H9 (cell line): ENCODE measurements around the gene MBD2. TPM values are rescaled to one million over a fixed set of nuclear protein-coding genes. Genes with fewer than 3 reads are reported as not detected.

Experiments used
- DNase-seq: peaks from one replicate; pipeline ENCODE4 v3.0.0-alpha.2; 2017
- H2AFZ ChIP-seq: one replicate; pipeline ENCODE4 v1.6.1; 2013; ENCODE audit warnings: mild to moderate bottlenecking, low read length, control low read depth, moderate library complexity
- H2AK5ac ChIP-seq: 2 replicates; pipeline ENCODE4 v1.6.1; 2013; ENCODE audit warnings: low read length, control low read depth, mixed read lengths; ENCODE audit not compliant: insufficient read length
- H2BK120ac ChIP-seq: one replicate; pipeline ENCODE4 v1.6.1; 2013; ENCODE audit warnings: low read depth, mild to moderate bottlenecking, low read length, control low read depth, inconsistent platforms; ENCODE audit not compliant: poor library complexity, severe bottlenecking
- H2BK12ac ChIP-seq: 2 replicates; pipeline ENCODE4 v1.6.1; 2013; ENCODE audit warnings: low read length, control low read depth, mixed read lengths, low read depth; ENCODE audit not compliant: insufficient read length
- H2BK15ac ChIP-seq: 2 replicates; pipeline ENCODE4 v1.6.1; 2013; ENCODE audit warnings: low read depth, low read length, control low read depth
- H2BK20ac ChIP-seq: one replicate; pipeline ENCODE4 v1.6.1; 2013; ENCODE audit warnings: low read depth, mild to moderate bottlenecking, low read length, control low read depth, inconsistent platforms; ENCODE audit not compliant: poor library complexity, severe bottlenecking
- H2BK5ac ChIP-seq: 2 replicates; pipeline ENCODE4 v1.6.1; 2013; ENCODE audit warnings: low read length, control low read depth, mixed read lengths; ENCODE audit not compliant: insufficient read length
- H3K14ac ChIP-seq: 2 replicates; pipeline ENCODE4 v1.6.1; 2013; ENCODE audit warnings: low read length, control low read depth; ENCODE audit not compliant: insufficient read depth
- H3K18ac ChIP-seq: 2 replicates; pipeline ENCODE4 v1.6.1; 2013; ENCODE audit warnings: low read depth, mild to moderate bottlenecking, mixed read lengths, low read length, control low read depth; ENCODE audit not compliant: insufficient read length
- H3K23ac ChIP-seq: 2 replicates; pipeline ENCODE4 v1.6.1; 2013; ENCODE audit warnings: low read length, control low read depth, mixed read lengths, low read depth; ENCODE audit not compliant: insufficient read length
- H3K23me2 ChIP-seq: 2 replicates; pipeline ENCODE4 v1.6.1; 2013; ENCODE audit warnings: low read depth, mild to moderate bottlenecking, mixed read lengths, low read length, control low read depth; ENCODE audit not compliant: insufficient read length, poor library complexity, severe bottlenecking
- H3K27ac ChIP-seq: 2 replicates; pipeline ENCODE4 v1.5.1; 2013; ENCODE audit warnings: low read length, control low read depth, mixed read lengths, low read depth; ENCODE audit not compliant: insufficient read length
- H3K27me3 ChIP-seq: 2 replicates; pipeline ENCODE4 v1.6.1; 2013; ENCODE audit warnings: low read length, control low read depth, inconsistent platforms; ENCODE audit not compliant: insufficient read depth
- H3K4ac ChIP-seq: 2 replicates; pipeline ENCODE4 v1.6.1; 2013; ENCODE audit warnings: low read depth, mild to moderate bottlenecking, control low read depth, inconsistent platforms, low read length, moderate library complexity
- H3K4me1 ChIP-seq: 2 replicates; pipeline ENCODE4 v1.6.1; 2013; ENCODE audit warnings: low read length, control low read depth, inconsistent platforms; ENCODE audit not compliant: insufficient read depth
- H3K4me2 ChIP-seq: 2 replicates; pipeline ENCODE4 v1.6.1; 2013; ENCODE audit warnings: low read length, control low read depth, mixed read lengths; ENCODE audit not compliant: insufficient read length, insufficient read depth
- H3K56ac ChIP-seq: 2 replicates; pipeline ENCODE4 v1.6.1; 2013; ENCODE audit warnings: low read depth, mild to moderate bottlenecking, mixed read lengths, low read length, control low read depth; ENCODE audit not compliant: insufficient read length
- H3K79me1 ChIP-seq: 2 replicates; pipeline ENCODE4 v1.6.1; 2013; ENCODE audit warnings: low read depth, mild to moderate bottlenecking, moderate library complexity, low read length, control low read depth, inconsistent platforms; ENCODE audit not compliant: insufficient read depth, poor library complexity, severe bottlenecking
- H3K79me2 ChIP-seq: 2 replicates; pipeline ENCODE4 v1.6.1; 2013; ENCODE audit warnings: low read length, control low read depth, inconsistent platforms; ENCODE audit not compliant: insufficient read depth
- H3K9ac ChIP-seq: 2 replicates; pipeline ENCODE4 v1.6.1; 2013; ENCODE audit warnings: low read length, control low read depth, mixed read lengths; ENCODE audit not compliant: insufficient read length; ENCODE audit errors: extremely low read depth
- H3K9me3 ChIP-seq: one replicate; pipeline ENCODE4 v1.6.1; 2013; ENCODE audit warnings: low read depth, low read length, inconsistent platforms; ENCODE audit not compliant: control insufficient read depth
- H3T11ph ChIP-seq: one replicate; pipeline ENCODE4 v1.6.1; 2013; ENCODE audit warnings: mild to moderate bottlenecking, low read length, control low read depth, inconsistent platforms
- H4K20me1 ChIP-seq: one replicate; pipeline ENCODE4 v1.6.1; 2013; ENCODE audit not compliant: control insufficient read depth, insufficient read length, insufficient read depth
- H4K5ac ChIP-seq: 2 replicates; pipeline ENCODE4 v1.6.1; 2013; ENCODE audit warnings: low read depth, mild to moderate bottlenecking, mixed read lengths, low read length, control low read depth; ENCODE audit not compliant: insufficient read length
- H4K8ac ChIP-seq: replicated peaks from 2 replicates; pipeline ENCODE4 v1.6.1; 2013; ENCODE audit warnings: low read length, control low read depth, mixed read lengths, low read depth; ENCODE audit not compliant: insufficient read length
- H4K91ac ChIP-seq: 2 replicates; pipeline ENCODE4 v1.6.1; 2013; ENCODE audit warnings: low read depth, mild to moderate bottlenecking, moderate library complexity, mixed read lengths, low read length, control low read depth; ENCODE audit not compliant: insufficient read length
- H3K27ac Mint-ChIP-seq, 3 experiments: 2 replicates in 2 of 3; 3 replicates in 1 of 3; pipeline ENCODE4 v1.8.0; 2020 to 2021; ENCODE audit warnings: mixed read lengths in 3 of 3, mild to moderate bottlenecking in 1 of 3, moderate library complexity in 1 of 3
- H3K27me3 Mint-ChIP-seq: 2 replicates; pipeline ENCODE4 v1.8.0; 2021; ENCODE audit warnings: low read depth, mild to moderate bottlenecking, moderate library complexity, mixed read lengths
- H3K36me3 Mint-ChIP-seq, 3 experiments: 2 replicates in 2 of 3; 3 replicates in 1 of 3; pipeline ENCODE4 v1.8.0; 2020 to 2021; ENCODE audit warnings: low read depth in 3 of 3, mixed read lengths in 3 of 3; ENCODE audit not compliant: insufficient read depth in 1 of 3
- H3K4me1 Mint-ChIP-seq, 2 experiments: 2 replicates each; pipeline ENCODE4 v1.8.0; 2020; ENCODE audit warnings: mixed read lengths in 2 of 2
- H3K4me3 Mint-ChIP-seq, 2 experiments: 2 replicates in 1 of 2; 3 replicates in 1 of 2; pipeline ENCODE4 v1.8.0; 2020 to 2021; ENCODE audit warnings: mild to moderate bottlenecking in 2 of 2, mixed read lengths in 2 of 2, moderate library complexity in 1 of 2
- H3K9me3 Mint-ChIP-seq, 2 experiments: 2 replicates in 1 of 2; 3 replicates in 1 of 2; pipeline ENCODE4 v1.8.0; 2020; ENCODE audit warnings: mild to moderate bottlenecking in 2 of 2, mixed read lengths in 2 of 2, moderate library complexity in 1 of 2
- WGBS: extraction: QIAGEN DNeasy Blood & Tissue Kit; methylation state at CpG from one replicate; pipeline ENCODE4 v1.1.7; 2013; ENCODE audit warnings: missing lambda C conversion rate, low lambda C conversion rate, mixed read lengths; ENCODE audit not compliant: insufficient read length; ENCODE audit errors: extremely low coverage; 5-methylcytosine and 5-hydroxymethylcytosine counted together
- total RNA-seq: library from RNA; stranded (reverse); gene quantifications from 2 replicates; pipeline ENCODE4 v1.2.1, GENCODE V29; 2021
- TF ChIP-seq, protein P1 (sequence below): fragments of 200-600 bp; sonication (generic); conservative IDR thresholded peaks from 3 replicates; pipeline ENCODE4 v1.8.0; 2021; ENCODE audit warnings: antibody characterized with exemption, mild to moderate bottlenecking

MBD2 gene
- total RNA-seq, 1 experiment from 2014 or later: 34.0 TPM

DNA sequence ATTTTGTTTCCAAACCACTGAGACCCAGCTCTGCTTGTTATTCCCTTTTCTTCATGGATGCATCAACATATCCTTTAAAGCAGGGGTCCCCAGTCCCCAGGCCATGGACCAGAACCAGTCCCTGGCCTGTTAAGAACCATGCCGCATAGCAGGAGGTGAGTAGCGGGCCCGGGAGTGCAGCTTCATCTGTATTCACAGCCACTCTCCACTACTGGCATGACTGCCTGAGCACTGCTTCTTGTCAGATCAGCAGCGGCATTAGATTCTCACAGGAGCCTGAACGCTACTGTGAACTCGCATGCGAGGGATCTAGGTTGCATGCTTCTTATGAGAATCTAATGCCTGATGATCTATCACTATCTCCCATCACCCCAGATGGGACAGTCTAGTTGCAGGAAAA, 43.2 kb upstream of the MBD2 start:
- Histone ChIP-seq H4K5ac (no peak overlapping the region), H3K56ac (no peak overlapping the region), H4K20me1 (no peaks in the 10 kb centered on the region), H2BK5ac (no peak overlapping the region), H2BK20ac (no peak overlapping the region), H4K8ac (no peak overlapping the region), H3K4me1 (no peaks in the 10 kb centered on the region), H3T11ph (no peak overlapping the region), H2AK5ac (no peak overlapping the region), H3K27ac (no peak overlapping the region), H3K23ac (no peak overlapping the region), H3K23me2 (peaks cover 7% of the 10 kb centered on the region), H2BK120ac (no peak overlapping the region), H3K9ac (no peak overlapping the region), H3K18ac (no peak overlapping the region), H3K79me1 (no peaks in the 10 kb centered on the region), H3K9me3 (no peaks in the 10 kb centered on the region), H3K4ac (no peak overlapping the region), H3K4me2 (no peak overlapping the region), H3K14ac (no peak overlapping the region), H2BK15ac (no peak overlapping the region), H2AFZ (no peak overlapping the region), H3K79me2 (no peaks in the 10 kb centered on the region; the same call in 1 of the 2 replicates), H4K91ac (no peak overlapping the region), H2BK12ac (no peak overlapping the region), H3K27me3 (no peaks in the 10 kb centered on the region)
- Mint-ChIP-seq H3K27ac (no peak overlapping the region), H3K9me3 (peaks cover 0 to 3% of the 10 kb centered on the region in 2 experiments; a peak in 1 of 5 replicates), H3K4me3 (no peak overlapping the region), H3K36me3 (peaks cover 0 to 7% (median 0%) of the 10 kb centered on the region in 3 experiments; a peak in 1 of 7 replicates), H3K4me1 (peaks cover 15 to 19% of the 10 kb centered on the region in 2 experiments), H3K27me3 (no peaks in the 10 kb centered on the region)
- no CpG with 5 or more reads among the region's 7 CpGs for WGBS
- TF ChIP-seq, protein P1, sequence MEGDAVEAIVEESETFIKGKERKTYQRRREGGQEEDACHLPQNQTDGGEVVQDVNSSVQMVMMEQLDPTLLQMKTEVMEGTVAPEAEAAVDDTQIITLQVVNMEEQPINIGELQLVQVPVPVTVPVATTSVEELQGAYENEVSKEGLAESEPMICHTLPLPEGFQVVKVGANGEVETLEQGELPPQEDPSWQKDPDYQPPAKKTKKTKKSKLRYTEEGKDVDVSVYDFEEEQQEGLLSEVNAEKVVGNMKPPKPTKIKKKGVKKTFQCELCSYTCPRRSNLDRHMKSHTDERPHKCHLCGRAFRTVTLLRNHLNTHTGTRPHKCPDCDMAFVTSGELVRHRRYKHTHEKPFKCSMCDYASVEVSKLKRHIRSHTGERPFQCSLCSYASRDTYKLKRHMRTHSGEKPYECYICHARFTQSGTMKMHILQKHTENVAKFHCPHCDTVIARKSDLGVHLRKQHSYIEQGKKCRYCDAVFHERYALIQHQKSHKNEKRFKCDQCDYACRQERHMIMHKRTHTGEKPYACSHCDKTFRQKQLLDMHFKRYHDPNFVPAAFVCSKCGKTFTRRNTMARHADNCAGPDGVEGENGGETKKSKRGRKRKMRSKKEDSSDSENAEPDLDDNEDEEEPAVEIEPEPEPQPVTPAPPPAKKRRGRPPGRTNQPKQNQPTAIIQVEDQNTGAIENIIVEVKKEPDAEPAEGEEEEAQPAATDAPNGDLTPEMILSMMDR: no peak
- no peak for DNase-seq
